NCI-H1105 (cell line): ENCODE data around the gene ITK.
A peak's percentile ranks its signal among the peaks of the same experiment; 100 is the strongest.

Experiments used
- DNase-seq: peaks from one replicate; lab custom pipeline; 2025; lab: John Stamatoyannopoulos, UW

The ITK gene

DNA sequence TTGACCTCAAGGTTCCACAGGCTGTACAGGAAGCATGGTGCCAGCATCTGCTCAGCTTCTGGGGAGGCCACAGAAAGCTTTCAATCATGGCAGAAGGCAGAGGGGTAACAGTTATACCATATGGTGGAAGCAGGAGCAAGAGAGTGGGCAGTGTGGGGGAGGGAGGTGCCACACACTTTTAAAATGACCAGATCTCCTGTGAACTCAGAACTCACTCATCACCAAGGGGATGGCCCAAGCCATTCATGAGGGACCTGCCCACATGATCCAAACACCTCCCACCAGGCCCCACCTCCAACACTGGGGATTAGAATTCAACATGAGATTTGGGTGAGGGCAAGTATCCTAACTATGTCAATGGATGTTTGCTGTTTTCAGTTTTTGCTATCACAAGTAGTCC is 101.5 kb downstream of the ITK start:
- DNase-seq = no peak

DNA sequence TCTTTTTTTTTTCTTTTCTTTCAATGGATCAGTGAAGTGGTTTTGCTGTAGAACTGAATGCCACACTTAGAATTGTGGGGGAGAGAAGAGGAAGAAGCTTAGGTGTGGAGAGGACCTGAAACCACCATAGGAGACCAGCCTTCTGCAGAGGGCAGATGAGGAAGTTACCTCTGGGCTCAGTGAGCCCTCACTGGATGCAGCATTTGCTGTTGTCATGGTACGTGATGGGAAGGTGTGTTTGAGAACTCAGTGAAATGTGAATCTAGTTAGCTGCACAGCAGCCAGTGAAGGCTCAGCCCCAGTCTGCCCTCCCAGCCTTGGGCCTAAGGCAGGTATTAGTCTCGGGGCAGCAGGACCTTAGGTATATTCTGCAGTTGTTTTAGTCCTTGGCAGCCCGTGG is 102.8 kb downstream of the ITK start:
- DNase-seq = no peak

DNA sequence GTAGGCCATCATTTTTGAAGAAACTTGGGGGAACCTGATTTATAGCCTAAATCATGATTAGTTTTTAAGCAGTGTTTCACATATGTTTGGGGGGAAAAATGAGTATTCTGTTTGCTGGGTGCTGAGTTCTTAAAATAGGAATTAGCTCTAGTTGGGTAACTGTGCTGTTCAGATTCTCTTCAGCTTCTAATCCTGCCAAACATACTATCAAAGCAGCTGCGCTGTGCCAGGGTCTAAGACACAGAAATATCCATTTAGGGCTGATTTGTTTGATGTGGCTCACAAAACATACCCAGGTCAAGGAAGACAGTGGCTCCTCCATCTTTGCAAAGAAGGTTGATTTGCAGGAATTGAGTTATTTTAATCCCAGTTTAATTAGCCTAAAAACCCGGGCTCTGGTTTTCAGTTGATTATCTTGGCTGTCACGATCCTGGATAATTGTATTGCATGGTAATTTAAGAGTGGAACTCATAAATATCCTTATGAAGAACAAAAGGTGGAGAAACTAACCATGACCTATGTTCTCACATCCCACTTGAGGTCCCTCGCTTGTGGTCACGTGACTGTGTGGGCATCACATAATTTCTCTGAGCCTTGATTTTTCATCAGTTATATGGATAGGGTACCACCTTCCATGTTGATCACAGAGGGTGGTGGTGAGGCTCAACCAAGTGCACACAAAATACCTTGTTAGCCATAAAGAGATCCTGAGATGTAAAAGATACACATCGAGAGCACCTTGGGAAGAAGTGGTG is 104.0 kb downstream of the ITK start:
- no peak for DNase-seq

DNA sequence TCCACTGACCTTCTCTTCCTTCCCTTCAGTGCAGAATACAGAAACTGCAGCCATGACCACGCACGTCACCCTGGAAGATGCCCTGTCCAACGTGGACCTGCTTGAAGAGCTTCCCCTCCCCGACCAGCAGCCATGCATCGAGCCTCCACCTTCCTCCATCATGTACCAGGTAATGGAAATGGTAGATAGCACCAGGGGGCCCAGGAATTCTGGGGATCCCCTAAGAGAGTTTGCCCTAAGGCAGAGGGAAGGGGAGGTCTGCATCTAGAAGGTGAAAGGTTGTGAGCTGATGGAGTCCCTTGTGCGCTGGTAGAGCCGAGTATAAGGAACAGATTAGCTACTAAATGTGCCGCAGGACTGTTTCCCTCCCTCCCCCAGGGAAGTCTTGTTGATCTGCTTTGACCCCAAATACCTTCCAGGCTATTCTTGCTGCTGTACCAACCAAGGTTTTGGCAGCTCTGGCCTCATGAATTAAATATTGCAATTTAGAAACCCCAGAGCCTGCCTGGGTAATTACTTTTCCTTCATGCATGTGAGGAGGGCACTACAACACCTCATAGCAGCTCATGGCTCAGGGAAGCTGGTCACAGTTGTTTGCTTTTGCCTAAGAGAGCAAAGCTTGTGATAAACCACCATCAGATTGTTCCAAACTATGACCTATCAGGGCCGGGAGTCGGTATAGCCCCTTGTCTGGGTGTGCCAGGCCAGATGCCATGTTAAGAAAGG is 104.8 kb downstream of the ITK start:
- DNase-seq = no peak

DNA sequence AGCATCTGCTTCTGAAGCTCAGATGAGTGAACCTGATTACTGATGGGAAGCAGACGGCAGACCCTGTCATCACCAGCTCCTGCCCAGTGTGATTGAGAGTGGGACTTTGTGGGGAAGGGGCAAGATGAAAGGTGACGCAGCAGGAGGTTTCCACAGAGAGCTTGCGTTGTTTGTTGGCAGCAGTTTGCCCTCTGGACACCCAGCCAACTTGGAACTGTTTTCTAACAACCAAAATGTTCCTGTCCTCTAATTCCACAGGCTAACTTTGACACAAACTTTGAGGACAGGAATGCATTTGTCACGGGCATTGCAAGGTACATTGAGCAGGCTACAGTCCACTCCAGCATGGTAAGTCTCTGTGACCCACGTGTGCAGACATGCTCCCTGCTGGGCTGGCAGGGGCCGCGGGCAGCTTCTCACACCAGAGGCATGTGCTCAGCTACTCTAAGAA is 106.1 kb downstream of the ITK start:
- no peak for DNase-seq

DNA sequence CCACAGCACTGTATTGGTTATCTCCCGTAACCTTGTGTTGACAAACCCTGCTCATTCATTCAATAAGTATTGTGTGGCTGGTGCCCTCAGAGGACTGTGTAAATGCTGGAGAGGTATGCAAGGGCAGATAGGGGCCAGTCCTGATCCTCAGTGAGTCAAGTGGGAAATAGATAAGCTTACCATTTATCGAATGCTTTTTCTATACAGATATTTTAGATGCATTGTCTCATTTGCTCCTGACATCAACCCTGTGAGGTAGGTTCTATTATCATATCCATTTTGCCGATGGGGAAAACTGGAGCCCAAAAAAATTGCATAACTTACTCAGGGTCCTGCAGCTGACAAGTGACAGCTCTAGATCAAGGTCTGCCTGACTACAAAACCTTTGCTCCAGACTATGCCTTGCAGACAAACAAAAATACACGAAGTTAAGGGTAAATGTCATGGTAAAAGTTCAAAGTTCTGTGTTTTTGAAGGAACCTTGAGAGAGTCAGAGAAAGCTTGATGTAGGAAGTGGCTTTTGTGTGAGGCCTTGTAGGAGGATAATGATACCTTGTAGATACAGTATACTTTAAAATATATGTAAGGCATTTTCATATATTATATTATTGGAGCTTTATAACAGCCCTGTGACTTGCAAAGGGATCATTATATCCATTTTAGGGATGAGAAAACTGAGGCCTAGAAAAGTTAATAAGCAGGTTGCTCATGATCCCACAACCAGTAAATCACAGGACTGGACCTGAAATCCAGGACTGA is 107.9 kb downstream of the ITK start:
- DNase-seq = no peak

DNA sequence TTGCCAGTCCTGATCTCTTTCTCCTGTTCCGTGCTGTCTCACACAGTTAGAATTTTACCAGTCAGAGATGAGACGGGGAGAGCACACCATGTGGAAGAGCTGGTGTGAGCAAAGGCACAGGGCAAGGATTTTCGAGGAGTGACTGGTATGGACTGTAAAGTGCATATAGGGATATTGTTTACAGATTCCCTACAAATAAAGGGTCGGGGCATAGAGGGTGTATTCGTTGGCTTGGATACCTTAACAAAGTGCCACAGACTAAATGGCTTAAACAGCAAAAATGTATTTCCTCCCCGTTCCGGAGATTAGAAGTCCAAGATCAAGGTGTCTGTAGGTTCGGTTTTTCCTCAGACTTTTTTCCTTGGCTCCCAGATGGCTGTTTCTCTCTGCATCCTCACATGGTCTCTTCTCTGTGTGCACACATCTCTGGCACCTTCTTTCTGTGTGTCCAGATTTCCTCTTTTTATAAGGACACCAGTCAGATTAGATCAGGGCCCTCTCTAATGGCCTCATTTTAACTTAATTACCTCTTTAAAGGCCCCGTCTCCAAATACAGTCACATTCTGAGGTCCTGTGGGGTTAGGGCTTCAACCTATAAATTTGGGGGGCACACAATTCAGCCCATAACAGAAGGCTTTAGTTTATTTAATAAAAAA is 108.7 kb downstream of the ITK start:
- DNase-seq = no peak

DNA sequence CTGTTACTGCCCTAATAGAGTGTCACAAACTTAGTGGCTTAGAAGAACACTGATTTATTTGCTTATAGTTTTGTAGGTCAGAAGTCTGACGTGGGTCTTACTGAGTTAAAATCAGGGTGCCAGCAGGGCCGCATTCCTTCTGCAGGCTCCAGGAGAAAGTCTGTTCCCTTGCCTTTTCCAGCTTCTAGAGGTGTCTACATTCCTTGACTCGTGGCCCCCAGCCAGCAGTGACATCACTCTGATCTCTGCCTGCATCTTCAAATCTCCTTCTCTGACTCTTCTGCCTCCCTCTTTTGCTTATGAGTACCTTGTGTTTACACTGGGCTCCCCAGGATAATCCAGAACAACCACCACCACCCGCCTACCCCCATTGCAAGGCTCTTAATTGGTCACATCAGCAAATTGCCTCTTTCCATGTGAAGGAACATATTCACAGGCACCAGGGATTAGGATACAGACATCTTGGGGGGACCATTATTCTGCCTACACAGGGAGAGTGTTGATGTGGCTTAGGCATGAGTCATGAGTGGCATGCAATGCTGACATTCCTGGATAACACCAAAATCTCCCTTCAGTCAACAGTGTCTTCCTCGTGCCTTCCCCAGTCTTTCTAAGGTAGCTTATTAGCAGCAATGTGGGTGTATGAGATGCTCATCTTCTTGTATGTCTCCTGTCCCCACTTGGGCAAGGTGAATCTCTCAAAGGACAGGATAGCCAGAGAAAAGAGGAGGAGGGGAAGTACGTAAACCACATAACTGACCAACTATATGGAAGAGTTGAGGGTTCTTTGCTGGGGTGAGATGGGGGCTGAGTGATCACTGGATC is 109.7 kb downstream of the ITK start:
- DNase-seq = no peak

DNA sequence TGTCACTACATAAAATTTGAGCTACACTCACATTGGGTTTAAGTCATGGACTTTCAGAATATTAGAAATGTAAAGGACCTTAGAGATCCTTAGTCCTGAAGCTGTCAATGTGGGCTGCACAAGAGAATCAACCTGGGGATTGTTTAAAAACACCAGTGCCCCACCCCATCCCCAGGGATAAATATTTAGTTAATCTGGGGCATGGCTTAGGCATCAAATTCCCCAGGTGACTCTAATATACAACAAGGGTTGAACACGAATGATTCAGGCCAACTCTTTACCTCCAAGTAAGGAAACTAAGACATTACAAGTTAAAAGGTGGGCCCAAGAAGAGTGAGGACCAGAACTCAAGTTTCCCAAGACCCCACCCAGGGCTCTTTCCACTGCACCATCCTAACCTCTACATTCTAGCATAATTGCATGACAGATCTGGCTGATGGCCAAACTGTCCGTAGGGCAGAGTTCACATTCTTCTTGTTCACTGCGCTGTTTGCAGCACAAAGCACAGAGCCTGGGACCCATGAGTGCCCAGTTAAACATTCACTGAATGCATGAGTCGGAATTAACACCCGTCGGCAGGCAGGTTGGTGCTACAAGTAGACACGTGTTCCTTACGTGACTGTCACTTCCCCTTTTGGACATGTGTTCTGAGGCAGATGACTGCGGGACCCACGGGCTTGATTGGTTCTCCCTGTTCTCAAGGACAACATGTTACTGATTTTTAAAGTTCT is 110.5 kb downstream of the ITK start:
- no peak for DNase-seq

DNA sequence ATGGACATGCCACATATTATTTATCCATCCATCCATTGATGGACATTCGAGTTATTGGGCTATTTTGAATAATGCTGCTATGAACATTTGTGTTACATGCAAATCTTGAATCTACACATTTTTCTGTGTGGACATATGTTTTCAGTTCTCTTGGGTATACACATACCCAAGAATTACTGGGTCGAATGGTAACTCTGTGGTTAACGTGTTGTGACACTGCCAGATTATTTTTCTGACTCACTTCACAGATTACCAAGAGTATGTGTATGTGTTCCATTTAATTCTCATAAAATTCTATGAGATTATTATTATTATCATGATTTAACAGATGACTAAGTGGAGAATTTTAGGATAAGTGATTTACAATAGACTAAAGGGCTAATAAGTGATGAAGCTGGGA is 112.0 kb downstream of the ITK start:
- DNase-seq = no peak

DNA sequence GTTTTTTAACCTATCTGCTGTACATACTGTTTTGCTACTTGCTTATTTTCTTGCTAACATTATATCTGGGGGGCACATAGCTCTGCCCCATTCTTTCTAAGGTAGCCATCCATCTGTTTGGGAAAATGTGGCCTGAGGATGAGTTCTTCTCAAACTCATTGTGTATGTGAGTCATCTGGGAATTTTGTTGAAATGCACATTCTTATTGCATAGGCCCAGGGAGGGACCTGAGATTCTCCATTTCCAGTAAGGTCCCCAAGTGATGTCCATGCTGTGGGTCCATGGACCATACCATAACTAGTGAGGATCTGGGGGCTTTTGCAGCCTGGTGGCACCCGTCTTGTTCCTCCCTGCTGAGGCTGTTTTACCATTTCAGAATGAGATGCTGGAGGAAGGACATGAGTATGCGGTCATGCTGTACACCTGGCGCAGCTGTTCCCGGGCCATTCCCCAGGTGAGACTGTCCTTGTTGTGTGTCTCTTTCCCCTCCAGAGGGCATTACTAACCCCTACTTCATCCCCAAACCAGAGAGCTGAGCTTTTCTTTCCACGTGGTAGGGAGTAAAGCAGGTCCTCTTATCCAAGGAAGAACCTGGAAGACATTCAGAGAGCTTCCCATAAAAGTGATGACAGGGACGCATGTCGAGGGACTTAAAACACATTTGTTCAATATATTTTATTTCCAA is 113.9 kb downstream of the ITK start:
- peak; percentile 34 for DNase-seq

DNA sequence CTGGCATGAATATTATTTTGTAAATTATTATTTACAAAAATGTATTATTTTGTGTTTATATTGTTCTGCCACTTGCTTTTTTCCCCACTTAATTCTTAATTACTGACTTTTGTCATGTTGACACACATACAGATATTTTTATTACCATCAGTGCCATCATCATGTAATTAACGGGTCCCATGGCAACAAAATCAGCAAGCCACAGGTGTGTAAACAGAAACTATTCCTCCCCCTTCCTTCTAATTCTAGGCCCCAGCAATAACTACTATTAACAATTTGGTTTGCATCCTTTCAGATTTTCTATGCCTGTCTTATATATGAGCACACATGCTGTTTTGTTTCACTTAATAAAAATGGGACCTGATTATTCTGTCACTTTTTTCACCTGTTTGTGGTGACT is 114.6 kb downstream of the ITK start:
- peak; percentile 46 for DNase-seq

DNA sequence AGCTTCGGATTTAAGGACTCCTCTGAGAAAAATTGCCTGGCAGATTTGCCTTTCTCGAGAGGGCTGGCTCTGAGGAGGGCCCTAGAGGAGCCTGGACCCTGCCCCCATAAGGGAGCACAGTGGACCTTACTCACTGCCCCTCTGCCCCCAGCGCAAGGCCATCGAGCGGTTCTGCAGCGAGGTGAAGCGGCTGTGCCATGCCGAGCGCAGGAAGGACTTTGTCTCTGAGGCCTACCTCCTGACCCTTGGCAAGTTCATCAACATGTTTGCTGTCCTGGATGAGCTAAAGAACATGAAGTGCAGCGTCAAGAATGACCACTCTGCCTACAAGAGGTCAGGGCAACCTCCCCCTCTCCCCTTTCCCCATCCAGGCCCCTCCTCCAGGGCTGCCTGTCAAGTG is 119.9 kb downstream of the ITK start:
- DNase-seq = no peak

DNA sequence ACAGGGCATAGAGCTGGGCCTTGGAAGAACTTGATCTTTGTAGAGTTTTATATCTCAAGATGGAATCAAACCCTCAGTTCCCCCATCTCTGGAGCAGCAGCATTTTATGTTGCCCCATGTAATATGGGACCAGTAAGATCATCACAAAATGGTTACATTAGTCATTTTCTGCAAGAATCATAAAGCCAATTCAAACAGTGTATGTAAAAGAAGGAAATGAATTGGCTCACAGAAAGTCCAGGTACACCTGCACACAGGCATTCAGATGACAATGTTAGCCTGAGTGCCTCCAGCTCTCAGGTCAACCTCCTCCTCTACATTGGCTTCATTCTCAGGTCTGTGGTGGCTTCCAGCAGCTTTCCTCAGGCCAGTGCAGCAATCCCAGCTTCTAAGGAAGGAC is 120.4 kb downstream of the ITK start:
- DNase-seq = no peak

DNA sequence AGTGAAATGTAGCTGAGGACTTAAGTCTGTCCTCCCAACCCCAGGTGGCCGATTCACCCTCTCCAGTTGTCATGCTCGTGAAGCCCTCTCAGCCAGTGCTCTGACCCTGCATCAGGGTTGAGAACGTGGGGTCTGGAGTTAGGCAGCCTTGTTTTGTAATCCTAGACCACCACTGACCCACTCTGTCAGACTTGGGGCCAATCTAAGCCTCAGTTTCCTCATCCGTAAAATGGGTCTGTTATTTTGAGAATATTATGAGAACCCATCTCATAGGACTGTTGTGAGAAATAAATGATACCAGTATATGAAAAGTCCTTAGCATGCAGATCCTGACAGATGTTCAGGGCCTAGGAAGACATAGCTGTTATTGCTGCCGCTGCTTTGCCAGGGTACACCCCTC is 122.4 kb downstream of the ITK start:
- DNase-seq = no peak

DNA sequence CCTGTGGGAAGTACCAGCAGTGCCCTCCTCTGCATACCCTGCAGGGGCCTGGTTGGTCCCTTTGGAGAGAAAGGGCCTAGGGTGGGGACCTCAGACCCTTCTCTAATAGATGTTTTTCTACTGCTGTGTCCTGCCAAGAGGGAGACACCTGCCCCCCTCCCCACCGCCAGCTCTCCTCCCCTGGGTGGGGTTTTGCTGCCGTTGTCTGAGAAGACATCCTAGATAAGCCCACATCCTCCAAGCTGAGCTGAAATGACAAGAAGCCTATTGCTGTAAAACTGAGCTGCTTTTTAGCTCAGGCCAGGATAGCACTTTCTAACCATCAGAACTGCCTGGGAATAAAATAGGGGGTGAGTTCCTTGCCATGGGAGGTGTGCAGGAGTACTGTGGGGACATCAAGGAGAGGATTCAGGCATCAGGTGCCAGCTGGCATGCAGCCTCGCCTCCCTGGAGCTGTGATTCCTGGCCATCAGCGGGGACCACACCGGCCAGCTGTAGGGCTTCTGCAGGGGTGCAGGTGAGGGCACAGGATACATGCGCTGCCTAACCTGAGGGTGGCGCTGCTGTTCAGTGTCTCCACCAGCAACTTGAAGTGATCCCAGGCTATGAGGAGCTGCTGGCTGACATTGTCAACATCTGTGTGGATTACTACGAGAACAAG is 123.2 kb downstream of the ITK start:
- DNase-seq = no peak
